ENCODE results near the gene DENND11.

Gene DENND11

GRCh38 chr7:141665208-141666035 is 36.5 kb downstream of the DENND11 start:
- no peak overlapping the region for H3K4me3 Mint-ChIP-seq
- peaks cover 5 to 7% of the 10 kb centered on the region in 2 donors for H3K4me1 Mint-ChIP-seq (ENCODE audit: low read depth in 2 of 2)
- peaks cover 29% of the 10 kb centered on the region for H3K36me3 Mint-ChIP-seq (ENCODE audit: insufficient read depth)
- DNase-seq (no peak), ATAC-seq (replicated peaks) (no peak)
- H3K27me3 Mint-ChIP-seq = no peaks in the 10 kb centered on the region
- no peaks in the 10 kb centered on the region for H3K9me3 Mint-ChIP-seq
- H3K27ac Mint-ChIP-seq = peak overlapping the region; percentile 46 to 53

DNA sequence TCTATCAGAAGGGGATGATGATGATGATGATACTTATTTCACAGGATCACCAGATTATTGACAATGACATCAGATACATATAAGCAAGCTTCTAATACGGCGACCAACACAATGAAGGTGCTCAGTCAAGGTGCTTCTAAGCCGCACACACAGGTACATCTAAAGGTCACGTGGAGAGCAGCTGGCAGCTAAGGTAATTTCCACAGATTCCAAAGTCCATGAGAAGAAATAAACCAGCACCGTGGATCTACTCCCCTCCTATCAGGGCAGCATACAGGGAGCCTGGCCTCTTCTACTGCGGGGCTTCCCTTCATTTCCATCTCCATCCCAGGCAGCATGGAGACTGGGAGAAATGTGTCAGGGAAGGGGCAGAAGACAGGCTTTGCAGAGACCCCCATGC is 37.5 kb downstream of the DENND11 start:
- Mint-ChIP-seq H3K4me1 (ENCODE audit: low read depth in 2 of 2) (peaks cover 7 to 10% of the 10 kb centered on the region in 2 donors), H3K27ac (peak overlapping the region; percentile 69 to 80), H3K36me3 (ENCODE audit: insufficient read depth) (peaks cover 35% of the 10 kb centered on the region), H3K4me3 (no peak overlapping the region), H3K27me3 (no peaks in the 10 kb centered on the region), H3K9me3 (no peaks in the 10 kb centered on the region)
- no peak for ATAC-seq (replicated peaks)
- DNase-seq = no peak

DNA sequence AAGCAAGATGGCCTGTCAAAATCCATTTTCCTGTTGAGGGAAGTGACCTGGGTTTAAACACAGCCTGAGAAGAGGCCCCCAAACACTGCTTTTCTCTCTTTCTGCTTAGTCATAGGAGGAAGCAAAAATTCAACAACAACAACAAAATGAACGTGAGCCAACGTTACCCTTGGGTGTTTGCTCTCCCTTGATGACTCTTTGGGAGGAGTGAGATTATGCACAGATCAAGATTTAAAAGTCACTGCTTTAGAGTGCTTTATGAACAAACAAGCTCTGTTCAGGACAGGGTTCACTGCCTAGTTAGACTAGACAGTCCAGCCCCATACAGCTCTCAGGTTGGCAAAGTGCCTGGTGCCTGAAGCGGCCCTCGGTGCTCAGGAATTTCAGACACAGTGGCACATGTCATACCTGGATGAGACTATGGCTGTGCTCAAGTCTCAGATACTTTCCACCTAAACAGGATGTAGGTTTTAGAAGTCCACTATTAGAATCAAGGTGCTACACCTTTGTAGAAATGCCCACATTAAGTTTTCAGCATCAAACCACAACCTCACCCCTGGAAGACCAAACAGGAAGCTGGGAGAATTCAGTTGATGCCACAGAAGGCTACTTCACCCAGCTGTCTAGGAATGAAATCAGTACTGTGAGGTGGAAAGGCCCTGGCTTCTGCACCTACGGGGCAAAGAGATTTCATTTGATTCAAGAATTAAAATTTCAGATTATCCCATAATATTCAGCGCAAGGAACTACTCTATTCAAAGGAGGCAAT is 38.7 kb downstream of the DENND11 start:
- Mint-ChIP-seq H3K36me3 (ENCODE audit: insufficient read depth) (peaks cover 33% of the 10 kb centered on the region), H3K27me3 (no peaks in the 10 kb centered on the region), H3K4me3 (no peak overlapping the region), H3K27ac (peak overlapping the region; percentile 69 to 80), H3K9me3 (no peaks in the 10 kb centered on the region), H3K4me1 (ENCODE audit: low read depth in 2 of 2) (peaks cover 3 to 10% of the 10 kb centered on the region in 2 donors)
- DNase-seq (no peak), ATAC-seq (replicated peaks) (no peak)

GRCh38 chr7:141660259-141660658 is 41.7 kb downstream of the DENND11 start:
- no peak for ATAC-seq (replicated peaks)

GRCh38 chr7:141659501-141659900 is 42.5 kb downstream of the DENND11 start:
- Mint-ChIP-seq H3K4me3 (no peak overlapping the region), H3K27ac (peak overlapping the region; percentile 77 to 80), H3K36me3 (ENCODE audit: insufficient read depth) (peaks cover 38% of the 10 kb centered on the region), H3K9me3 (no peaks in the 10 kb centered on the region), H3K4me1 (ENCODE audit: low read depth in 2 of 2) (peaks cover 5 to 11% of the 10 kb centered on the region in 2 donors), H3K27me3 (no peaks in the 10 kb centered on the region)
- ATAC-seq (replicated peaks) (no peak), DNase-seq (no peak)

More at GRCh38 chr7:141660259-141660658, 41.7 kb downstream of the DENND11 start:
- H3K27me3 Mint-ChIP-seq = no peaks in the 10 kb centered on the region
- H3K27ac Mint-ChIP-seq = peak overlapping the region; percentile 77 to 80
- peaks cover 0 to 10% of the 10 kb centered on the region in 2 donors for H3K4me1 Mint-ChIP-seq (ENCODE audit: low read depth in 2 of 2)
- H3K4me3 Mint-ChIP-seq = no peak overlapping the region
- H3K36me3 Mint-ChIP-seq (ENCODE audit: insufficient read depth) = peaks cover 35% of the 10 kb centered on the region
- DNase-seq = no peak
- H3K9me3 Mint-ChIP-seq = no peaks in the 10 kb centered on the region

GRCh38 chr7:141654551-141654950 is 47.4 kb downstream of the DENND11 start:
- Mint-ChIP-seq H3K36me3 (ENCODE audit: insufficient read depth) (peaks cover 43% of the 10 kb centered on the region), H3K27me3 (no peaks in the 10 kb centered on the region)

DNA sequence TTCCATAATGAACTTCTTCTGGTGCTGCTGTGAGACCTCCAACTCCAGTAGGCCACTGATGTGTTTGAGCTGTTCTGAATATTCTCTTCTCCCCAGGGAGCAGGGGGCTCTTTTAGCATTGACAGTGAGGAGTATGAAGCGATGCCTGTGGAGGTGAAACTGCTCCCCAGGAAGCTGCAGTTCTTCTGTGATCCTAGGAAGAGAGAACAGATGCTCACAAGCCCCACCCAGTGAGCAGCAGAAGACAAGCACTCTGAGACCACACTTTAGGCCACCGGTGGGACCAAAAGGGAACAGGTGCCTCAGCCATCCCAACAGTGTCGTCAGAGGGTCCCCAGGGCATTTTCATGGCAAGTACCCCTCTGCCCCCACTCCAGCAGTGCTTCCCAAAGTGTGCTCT is 49.3 kb downstream of the DENND11 start:
- peaks cover 4 to 7% of the 10 kb centered on the region in 2 donors for H3K4me1 Mint-ChIP-seq (ENCODE audit: low read depth in 2 of 2)
- ATAC-seq (replicated peaks) (no peak), DNase-seq (no peak)
- no peak overlapping the region for H3K4me3 Mint-ChIP-seq
- peak overlapping the region; percentile 38 to 71 for H3K27ac Mint-ChIP-seq
- H3K9me3 Mint-ChIP-seq = no peaks in the 10 kb centered on the region
- H3K27me3 Mint-ChIP-seq = no peaks in the 10 kb centered on the region
- H3K36me3 Mint-ChIP-seq (ENCODE audit: insufficient read depth) = peaks cover 48% of the 10 kb centered on the region

More at GRCh38 chr7:141654551-141654950, 47.4 kb downstream of the DENND11 start:
- Mint-ChIP-seq H3K4me3 (no peak overlapping the region), H3K9me3 (no peaks in the 10 kb centered on the region), H3K4me1 (ENCODE audit: low read depth in 2 of 2) (peaks cover 5 to 7% of the 10 kb centered on the region in 2 donors), H3K27ac (peak overlapping the region; percentile 77 to 86)
- peak; percentile 46 to 60 (median 49) for DNase-seq
- peak; percentile 91 for ATAC-seq (replicated peaks)

Measured in effector memory CD8-positive, alpha-beta T cell (primary cell).